ENCODE measurements around the gene PLN. TPM values are rescaled to one million over a fixed set of nuclear protein-coding genes. Genes with fewer than 3 reads are reported as not detected.

The PLN gene
- polyA plus RNA-seq, 1 of the 3 experiments (the other 2 are of a cell fraction): not detected

DNA sequence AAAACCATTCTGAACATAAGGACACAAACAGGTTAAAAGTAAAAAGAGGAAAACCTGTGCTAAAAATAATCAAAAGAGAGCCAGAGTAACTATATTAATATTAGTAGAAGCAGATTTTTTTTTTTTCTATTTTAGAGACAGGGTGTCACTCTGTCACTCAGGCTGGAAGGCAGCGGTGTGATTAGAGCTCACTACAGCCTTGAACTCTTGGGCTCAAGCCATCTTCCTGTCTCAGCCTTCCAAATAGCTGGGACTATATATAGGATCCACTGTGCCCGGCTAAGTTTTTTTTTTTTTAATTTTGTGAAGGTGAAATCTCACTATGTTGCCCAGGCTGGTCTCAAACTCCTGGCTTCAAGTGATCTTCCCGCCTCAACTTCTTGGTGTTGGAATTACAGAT, 33.4 kb upstream of the PLN start:
- no peak for DNase-seq
- H3K4me2 ChIP-seq: no peak overlapping the region
- H3K36me3 ChIP-seq (replicated peaks in 1 of 2; ENCODE audit: control insufficient read depth in 1 of 2, insufficient read depth in 2 of 2, low read length in 1 of 2): peaks cover 0 to 5% of the 10 kb centered on the region in 2 experiments
- 94% methylated on average over 3 of the region's 3 CpGs for WGBS (ENCODE audit: low lambda C conversion rate)
- H3K9me2 ChIP-seq: no peaks in the 10 kb centered on the region; the same call in 1 of the 2 replicates
- H3K9me3 ChIP-seq: no peaks in the 10 kb centered on the region
- H3K27ac ChIP-seq (ENCODE audit: low read depth in 2 of 2, low read length in 1 of 2): no peak overlapping the region
- H3K27me3 ChIP-seq (ENCODE audit: insufficient read depth): no peaks in the 10 kb centered on the region
- no peaks in the 10 kb centered on the region for H3K79me2 ChIP-seq (ENCODE audit: insufficient read depth)
- no peak overlapping the region for H3K9ac ChIP-seq
- no peaks in the 10 kb centered on the region for H3K4me1 ChIP-seq (ENCODE audit: control insufficient read depth in 1 of 2, insufficient read depth in 2 of 2, low read depth in 1 of 2, low read length in 1 of 2)
- no peaks in the 10 kb centered on the region for H4K20me1 ChIP-seq (ENCODE audit: insufficient read depth)
- TF ChIP-seq ELF1 (IDR thresholded peaks at IDR 0.05): no peak
- POLR2A ChIA-PET: no interaction called here
- no peak overlapping the region for H3K4me3 ChIP-seq (ENCODE audit: low read depth in 2 of 2, low read length in 1 of 2)
- CTCF ChIA-PET: no interaction called here
- H3F3A ChIP-seq (replicated peaks; ENCODE audit: insufficient read depth): no peaks in the 10 kb centered on the region
- H2AFZ ChIP-seq (ENCODE audit: low read depth): no peak overlapping the region

DNA sequence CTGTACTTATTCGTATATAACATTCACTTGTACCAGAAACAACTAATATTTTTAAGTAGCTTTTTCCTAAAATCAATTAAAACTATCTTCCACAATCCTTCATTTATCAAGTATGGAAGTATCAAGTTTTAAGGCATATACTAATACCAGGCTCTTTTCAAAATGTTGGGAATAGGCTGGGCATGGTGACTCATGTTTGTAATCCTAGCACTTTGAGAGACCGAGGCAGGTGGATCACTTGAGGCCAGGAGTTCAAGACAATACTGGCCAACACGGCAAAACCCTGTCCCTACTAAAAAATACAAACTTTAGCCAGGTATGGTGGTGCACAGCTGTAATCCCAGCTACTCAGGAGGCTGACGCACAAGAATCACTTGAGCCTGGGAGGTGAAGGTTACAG, 25.7 kb upstream of the PLN start:
- ChIA-PET POLR2A (no interaction called here), CTCF (no interaction called here)
- Histone ChIP-seq H2AFZ (ENCODE audit: low read depth) (no peak overlapping the region), H3K4me3 (ENCODE audit: low read depth in 2 of 2, low read length in 1 of 2) (no peak overlapping the region), H3F3A (replicated peaks; ENCODE audit: insufficient read depth) (no peaks in the 10 kb centered on the region), H3K79me2 (ENCODE audit: insufficient read depth) (no peaks in the 10 kb centered on the region), H3K4me2 (no peak overlapping the region), H3K9me3 (no peaks in the 10 kb centered on the region), H3K9ac (no peak overlapping the region), H4K20me1 (ENCODE audit: insufficient read depth) (no peaks in the 10 kb centered on the region), H3K27ac (ENCODE audit: low read depth in 2 of 2, low read length in 1 of 2) (no peak overlapping the region), H3K9me2 (no peaks in the 10 kb centered on the region), H3K27me3 (ENCODE audit: insufficient read depth) (no peaks in the 10 kb centered on the region), H3K4me1 (ENCODE audit: control insufficient read depth in 1 of 2, insufficient read depth in 2 of 2, low read depth in 1 of 2, low read length in 1 of 2) (no peaks in the 10 kb centered on the region; a peak in 1 of 4 replicates), H3K36me3 (replicated peaks in 1 of 2; ENCODE audit: control insufficient read depth in 1 of 2, insufficient read depth in 2 of 2, low read length in 1 of 2) (peaks cover 0 to 10% of the 10 kb centered on the region in 2 experiments)
- TF ChIP-seq FOSL2 (IDR thresholded peaks at IDR 0.05; ENCODE audit: borderline replicate concordance, low read depth) (no peak), NFIC (IDR thresholded peaks at IDR 0.05; ENCODE audit: borderline replicate concordance) (no peak), TCF12 (IDR thresholded peaks at IDR 0.05) (no peak), GATA2 (CRISPR knock-in tag; IDR thresholded peaks at IDR 0.05) (no peak), YY1 (IDR thresholded peaks at IDR 0.05; ENCODE audit: low read depth) (no peak), RCOR1 (IDR thresholded peaks at IDR 0.05; ENCODE audit: low read length) (no peak), FOXM1 (IDR thresholded peaks at IDR 0.05; ENCODE audit: low read depth) (no peak), MXI1 (IDR thresholded peaks at IDR 0.05; ENCODE audit: low read depth, low read length) (no peak), JUND (IDR thresholded peaks at IDR 0.05) (no peak), EZH2phosphoT487 (IDR thresholded peaks at IDR 0.05; ENCODE audit: borderline replicate concordance, low read depth) (no peak)
- WGBS (ENCODE audit: low lambda C conversion rate): 95% methylated on average over 4 of the region's 4 CpGs
- no peak for DNase-seq

DNA sequence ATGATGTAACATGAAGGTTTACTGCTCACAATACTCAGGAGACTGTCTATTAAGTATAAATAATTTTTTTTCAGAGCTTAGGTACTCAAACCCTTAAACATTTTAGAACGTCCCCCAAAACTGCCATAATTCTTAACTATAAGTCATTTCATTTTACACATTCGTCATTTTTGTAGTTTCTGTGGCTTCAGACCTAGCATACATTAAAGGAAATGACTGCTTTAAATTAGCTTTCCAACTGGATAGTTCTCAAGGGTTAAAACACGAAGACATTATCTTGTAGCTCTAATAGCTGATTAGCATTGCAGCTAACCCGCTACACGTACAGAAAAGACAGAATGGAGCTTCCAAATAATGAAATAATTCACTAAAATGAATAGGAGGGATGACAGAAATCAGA, 24.9 kb upstream of the PLN start:
- ChIA-PET CTCF (interaction anchor here (0.8 kb wide), 1 partner anchor 10 kb away, joined by 4 read pairs; no protein-coding TSS in a partner anchor), POLR2A (no interaction called here)
- Histone ChIP-seq H3K9ac (no peak overlapping the region), H3K27me3 (ENCODE audit: insufficient read depth) (no peaks in the 10 kb centered on the region), H3K27ac (ENCODE audit: low read depth in 2 of 2, low read length in 1 of 2) (no peak overlapping the region), H2AFZ (ENCODE audit: low read depth) (no peak overlapping the region), H3K9me3 (no peaks in the 10 kb centered on the region), H3K9me2 (no peaks in the 10 kb centered on the region), H3K79me2 (ENCODE audit: insufficient read depth) (no peaks in the 10 kb centered on the region), H3K4me3 (ENCODE audit: low read depth in 2 of 2, low read length in 1 of 2) (no peak overlapping the region), H3K36me3 (replicated peaks in 1 of 2; ENCODE audit: control insufficient read depth in 1 of 2, insufficient read depth in 2 of 2, low read length in 1 of 2) (peaks cover 0 to 10% of the 10 kb centered on the region in 2 experiments), H3K4me2 (no peak overlapping the region), H4K20me1 (ENCODE audit: insufficient read depth) (no peaks in the 10 kb centered on the region), H3K4me1 (ENCODE audit: control insufficient read depth in 1 of 2, insufficient read depth in 2 of 2, low read depth in 1 of 2, low read length in 1 of 2) (no peaks in the 10 kb centered on the region; a peak in 1 of 4 replicates), H3F3A (replicated peaks; ENCODE audit: insufficient read depth) (no peaks in the 10 kb centered on the region)
- 93% methylated on average over 5 of the region's 5 CpGs for WGBS (ENCODE audit: low lambda C conversion rate)
- DNase-seq: no peak
- no peak for TF ChIP-seq MEF2A (IDR thresholded peaks at IDR 0.05; ENCODE audit: borderline replicate concordance, low read depth)
- TF ChIP-seq IRF3 (IDR thresholded peaks at IDR 0.05; ENCODE audit: low read depth, low read length): no peak
- TF ChIP-seq ZBTB33 (IDR thresholded peaks at IDR 0.05; ENCODE audit: borderline replicate concordance, low read depth): no peak
- no peak for TF ChIP-seq RFX5 (IDR thresholded peaks at IDR 0.05; ENCODE audit: low read length)
- TF ChIP-seq PBX3 (IDR thresholded peaks at IDR 0.05): no peak
- TF ChIP-seq FOSL2 (IDR thresholded peaks at IDR 0.05; ENCODE audit: borderline replicate concordance, low read depth): no peak
- no peak for TF ChIP-seq TAF1 (IDR thresholded peaks at IDR 0.05; ENCODE audit: borderline replicate concordance, low read depth, low read length)
- no peak for TF ChIP-seq FOXM1 (IDR thresholded peaks at IDR 0.05; ENCODE audit: low read depth)
- TF ChIP-seq SIN3A (IDR thresholded peaks at IDR 0.05; ENCODE audit: borderline replicate concordance, low read depth, low read length): no peak

Measured in SK-N-SH (cell line).